GM12801 (cell line): ENCODE measurements around the gene MAP3K10.

ENCODE experiments used
- TF ChIP-seq, protein P1 (sequence below): IDR thresholded peaks from one replicate; pipeline ENCODE4 v1.5.1; 2011; ENCODE audit warnings: control low read depth; ENCODE audit not compliant: insufficient read length; ENCODE audit errors: extremely low read depth

MAP3K10 gene

DNA sequence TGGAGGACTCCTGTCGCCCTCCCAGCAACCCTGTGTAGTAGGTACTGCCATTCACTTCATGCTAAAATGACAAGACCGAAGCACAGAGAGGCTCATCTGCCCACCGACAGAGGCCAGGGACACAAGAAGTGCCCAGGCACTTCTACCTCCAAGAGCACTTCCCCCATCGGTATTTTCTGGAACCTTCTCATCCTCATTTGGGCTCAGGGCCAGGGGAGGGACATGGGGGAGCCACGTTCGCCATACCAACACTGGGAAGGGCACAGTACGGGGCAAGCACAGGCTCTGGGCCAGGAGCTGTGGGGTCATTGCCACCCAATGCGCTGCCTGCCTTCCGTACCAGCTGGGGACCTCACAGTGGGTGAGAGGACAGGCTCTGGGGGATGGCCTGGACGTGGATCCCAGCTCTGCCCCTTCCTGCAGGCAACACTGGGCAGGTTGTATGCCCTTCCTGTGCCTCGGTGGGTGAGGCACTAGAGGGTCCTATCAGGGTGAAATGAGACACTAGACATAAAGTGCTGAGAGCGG lies 56.6 kb downstream of the MAP3K10 start:
- TF ChIP-seq, protein P1, sequence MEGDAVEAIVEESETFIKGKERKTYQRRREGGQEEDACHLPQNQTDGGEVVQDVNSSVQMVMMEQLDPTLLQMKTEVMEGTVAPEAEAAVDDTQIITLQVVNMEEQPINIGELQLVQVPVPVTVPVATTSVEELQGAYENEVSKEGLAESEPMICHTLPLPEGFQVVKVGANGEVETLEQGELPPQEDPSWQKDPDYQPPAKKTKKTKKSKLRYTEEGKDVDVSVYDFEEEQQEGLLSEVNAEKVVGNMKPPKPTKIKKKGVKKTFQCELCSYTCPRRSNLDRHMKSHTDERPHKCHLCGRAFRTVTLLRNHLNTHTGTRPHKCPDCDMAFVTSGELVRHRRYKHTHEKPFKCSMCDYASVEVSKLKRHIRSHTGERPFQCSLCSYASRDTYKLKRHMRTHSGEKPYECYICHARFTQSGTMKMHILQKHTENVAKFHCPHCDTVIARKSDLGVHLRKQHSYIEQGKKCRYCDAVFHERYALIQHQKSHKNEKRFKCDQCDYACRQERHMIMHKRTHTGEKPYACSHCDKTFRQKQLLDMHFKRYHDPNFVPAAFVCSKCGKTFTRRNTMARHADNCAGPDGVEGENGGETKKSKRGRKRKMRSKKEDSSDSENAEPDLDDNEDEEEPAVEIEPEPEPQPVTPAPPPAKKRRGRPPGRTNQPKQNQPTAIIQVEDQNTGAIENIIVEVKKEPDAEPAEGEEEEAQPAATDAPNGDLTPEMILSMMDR: no peak

DNA sequence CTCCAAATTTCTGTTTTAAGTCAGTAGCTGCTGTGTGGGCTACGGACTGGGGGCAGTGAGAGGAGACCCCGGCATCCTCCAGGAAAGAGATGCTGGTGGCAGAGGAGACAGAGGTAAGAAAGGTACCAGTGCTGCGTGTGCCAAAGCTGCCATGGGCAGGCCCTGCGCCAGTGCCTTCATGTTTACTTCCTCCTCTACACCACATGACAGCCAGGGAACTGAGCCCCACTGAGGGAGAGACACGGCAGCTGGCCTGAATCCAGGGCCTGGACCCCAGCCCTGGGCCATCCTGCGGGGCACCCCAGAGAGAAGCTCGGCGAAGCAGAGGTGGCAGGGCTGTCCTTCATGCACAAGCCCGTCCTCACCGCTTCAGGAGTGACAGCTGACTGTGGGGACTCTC lies 58.0 kb downstream of the MAP3K10 start:
- TF ChIP-seq, protein P1: no peak

DNA sequence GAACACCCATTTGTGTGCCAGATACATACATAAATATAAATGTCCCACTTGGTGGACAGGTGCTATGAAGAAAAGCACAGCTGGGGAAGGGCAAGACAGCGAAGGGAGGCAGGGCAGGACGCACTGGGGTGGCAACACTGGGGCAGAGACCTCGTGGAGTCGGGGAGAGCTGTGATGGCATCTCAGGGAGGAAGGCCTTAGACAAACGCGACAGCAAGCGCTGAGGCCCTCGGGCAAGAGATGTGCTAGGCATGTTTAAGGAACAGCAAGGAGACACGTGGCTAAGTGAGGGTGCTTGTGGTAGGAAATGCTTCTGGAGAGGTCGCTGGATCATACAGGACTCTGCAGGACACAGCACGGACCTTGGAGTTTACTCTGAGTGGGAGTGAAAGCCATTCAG lies 58.6 kb downstream of the MAP3K10 start:
- TF ChIP-seq, protein P1: no peak

DNA sequence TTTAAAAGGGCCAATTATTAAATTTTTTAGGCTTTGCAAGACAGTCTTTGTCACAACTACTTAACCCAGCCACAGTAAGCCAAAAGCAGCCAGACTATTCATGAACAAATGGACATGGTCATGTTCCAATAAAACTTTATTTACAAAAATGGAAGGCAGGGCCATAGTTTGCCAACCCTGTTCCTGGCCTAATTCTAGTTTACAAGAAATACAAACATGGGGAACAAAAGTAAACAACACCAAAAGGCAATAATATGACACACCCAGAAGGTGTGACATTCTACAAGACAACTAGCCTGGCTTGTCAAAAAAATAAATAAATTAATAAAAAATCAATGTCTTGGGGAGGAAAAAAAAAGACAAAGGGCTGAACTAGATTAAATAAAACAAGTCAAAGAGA lies 60.0 kb downstream of the MAP3K10 start:
- TF ChIP-seq, protein P1: no peak

DNA sequence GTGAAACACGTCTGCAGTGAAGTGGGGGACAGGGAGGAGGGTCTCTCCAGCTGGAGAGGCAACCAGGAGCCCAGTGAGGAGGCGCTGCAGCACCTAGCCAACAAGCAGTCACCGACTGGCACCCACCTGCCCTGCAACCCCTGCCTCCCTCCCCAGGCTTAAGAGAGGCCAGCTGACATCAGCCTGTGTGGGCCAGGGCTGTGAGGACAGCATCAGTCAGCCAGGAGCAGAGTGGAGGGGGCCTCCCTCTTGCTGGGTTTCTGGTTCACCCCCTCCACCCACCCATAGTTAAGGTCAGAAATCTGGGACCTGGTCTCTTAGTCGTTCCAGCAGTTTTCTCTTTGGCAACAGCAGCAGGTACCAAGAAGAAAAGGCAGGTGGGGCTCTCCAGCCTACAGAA lies 60.8 kb downstream of the MAP3K10 start:
- TF ChIP-seq, protein P1: no peak

DNA sequence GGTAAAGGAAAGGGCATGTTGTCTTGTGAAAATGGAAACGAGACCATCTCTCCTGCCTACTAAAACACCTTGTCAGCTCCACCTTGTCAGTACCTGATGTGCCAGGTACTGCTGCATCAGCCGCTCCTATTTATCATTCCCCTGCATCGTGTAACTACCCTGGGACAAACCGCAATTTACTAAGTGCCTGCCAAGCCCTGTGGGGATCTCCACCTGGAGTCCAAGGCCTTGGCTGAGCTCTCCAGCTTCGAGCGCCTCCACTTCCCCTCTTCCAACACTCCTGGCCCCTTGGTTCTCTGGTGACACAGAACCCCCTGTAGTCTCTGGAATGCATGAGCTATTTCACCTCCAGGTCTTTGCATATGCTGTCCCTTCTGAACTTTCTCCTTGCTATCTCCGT lies 61.2 kb downstream of the MAP3K10 start:
- TF ChIP-seq, protein P1: no peak

DNA sequence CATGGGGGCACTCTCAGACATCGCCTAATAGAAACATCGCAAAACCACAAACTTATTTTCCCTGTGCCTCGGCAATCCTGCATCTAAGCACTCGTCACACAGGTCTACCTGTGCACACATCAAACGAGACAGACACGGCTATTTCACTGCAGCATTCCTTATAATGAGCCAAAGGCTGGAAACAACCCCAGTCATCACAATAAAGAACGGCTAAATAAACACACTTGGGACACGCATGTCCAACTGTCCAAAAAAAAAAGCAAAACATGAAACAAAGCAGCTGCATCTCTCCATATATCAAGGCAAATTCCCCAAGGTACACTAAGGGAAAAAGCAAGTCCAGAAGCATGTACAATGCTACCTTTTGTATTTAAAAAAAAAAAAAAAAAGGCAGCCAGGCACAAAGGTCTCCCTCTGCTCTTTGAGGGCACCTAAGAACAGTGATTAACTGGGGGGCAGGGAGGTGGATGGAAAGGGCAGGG lies 62.4 kb downstream of the MAP3K10 start:
- TF ChIP-seq, protein P1: no peak
